Measurements from ENCODE around the gene MLXIPL.

The MLXIPL gene

GRCh38 chr7:73605601-73606220, 18.6 kb downstream of the MLXIPL start:
- H3K4me3 ChIP-seq (ENCODE audit: low read depth in 1 of 5, low read length in 5 of 5) = no peak overlapping the region
- H3K27me3 ChIP-seq (ENCODE audit: control insufficient read depth in 5 of 5, insufficient read depth in 4 of 5, low read length in 5 of 5) = no peaks in the 10 kb centered on the region
- peaks cover 0 to 14% (median 0%) of the 10 kb centered on the region in 5 donors for H3K36me3 ChIP-seq (ENCODE audit: control insufficient read depth in 5 of 5, insufficient read depth in 5 of 5, low read length in 5 of 5)
- H3K9ac ChIP-seq (ENCODE audit: low read length in 5 of 5) = no peak overlapping the region
- H3K9me3 ChIP-seq (ENCODE audit: control insufficient read depth in 5 of 5, low read length in 5 of 5) = peaks cover 0 to 3% (median 0%) of the 10 kb centered on the region in 5 donors
- H3K4me1 ChIP-seq (ENCODE audit: control insufficient read depth in 5 of 5, insufficient read depth in 5 of 5, low read length in 5 of 5) = peaks cover 0 to 31% (median 6%) of the 10 kb centered on the region in 5 donors
- H3K27ac ChIP-seq (ENCODE audit: low read depth, low read length) = no peak overlapping the region

DNA sequence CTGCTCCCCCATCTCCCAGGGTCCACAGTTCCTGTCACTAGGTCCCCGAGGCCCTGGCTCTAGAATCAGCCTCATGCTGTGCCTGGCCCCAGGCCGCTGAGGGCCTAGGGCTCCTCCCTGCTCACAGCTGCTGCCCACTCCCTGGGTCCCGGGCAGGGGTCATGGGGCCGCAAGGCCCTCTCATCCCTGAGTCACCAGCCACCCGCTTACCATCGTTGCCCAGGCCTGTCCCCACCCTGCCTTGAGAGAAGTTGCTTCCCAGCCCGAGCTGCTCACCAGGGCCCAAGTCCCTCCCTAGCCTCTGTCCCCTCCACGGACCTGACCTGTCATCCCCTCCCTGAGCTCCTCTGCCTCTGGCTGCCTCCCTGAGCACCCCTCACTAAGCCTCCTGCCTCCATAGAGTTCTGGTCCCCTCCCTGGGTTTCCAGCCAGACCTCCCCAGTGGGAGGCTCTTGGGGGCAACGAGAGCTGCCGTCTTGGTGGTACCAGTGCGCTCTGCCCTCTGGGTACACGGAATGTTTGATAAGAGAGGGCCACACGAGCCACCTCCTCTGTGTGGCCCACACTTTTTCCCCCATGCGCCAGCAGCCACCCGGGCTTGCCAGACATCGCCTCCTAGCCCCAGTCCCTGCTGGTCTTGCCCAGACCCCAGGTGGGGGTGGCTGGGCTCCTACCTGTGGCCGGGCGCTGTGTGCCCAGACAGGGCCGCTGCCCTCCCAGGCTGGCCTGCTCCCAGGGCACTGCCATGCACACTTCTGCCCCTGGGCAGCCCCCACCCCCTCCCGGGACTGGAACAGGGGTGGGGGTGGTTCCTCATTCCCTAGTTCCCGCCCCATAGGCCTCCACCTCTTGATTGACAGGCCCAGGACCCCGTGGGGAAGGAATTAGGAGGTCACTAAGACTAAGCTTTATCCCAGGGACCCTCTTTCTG, 21.3 kb downstream of the MLXIPL start:
- Histone ChIP-seq H3K4me3 (ENCODE audit: low read depth in 1 of 5, low read length in 5 of 5) (no peak overlapping the region), H3K9me3 (ENCODE audit: control insufficient read depth in 5 of 5, low read length in 5 of 5) (peaks cover 0 to 3% (median 0%) of the 10 kb centered on the region in 5 donors), H3K4me1 (ENCODE audit: control insufficient read depth in 5 of 5, insufficient read depth in 5 of 5, low read length in 5 of 5) (peaks cover 0 to 11% (median 3%) of the 10 kb centered on the region in 5 donors), H3K27ac (ENCODE audit: low read depth, low read length) (no peak overlapping the region), H3K36me3 (ENCODE audit: control insufficient read depth in 5 of 5, insufficient read depth in 5 of 5, low read length in 5 of 5) (peaks cover 0 to 8% (median 0%) of the 10 kb centered on the region in 5 donors), H3K9ac (ENCODE audit: low read length in 5 of 5) (no peak overlapping the region), H3K27me3 (ENCODE audit: control insufficient read depth in 5 of 5, insufficient read depth in 4 of 5, low read length in 5 of 5) (no peaks in the 10 kb centered on the region)

DNA sequence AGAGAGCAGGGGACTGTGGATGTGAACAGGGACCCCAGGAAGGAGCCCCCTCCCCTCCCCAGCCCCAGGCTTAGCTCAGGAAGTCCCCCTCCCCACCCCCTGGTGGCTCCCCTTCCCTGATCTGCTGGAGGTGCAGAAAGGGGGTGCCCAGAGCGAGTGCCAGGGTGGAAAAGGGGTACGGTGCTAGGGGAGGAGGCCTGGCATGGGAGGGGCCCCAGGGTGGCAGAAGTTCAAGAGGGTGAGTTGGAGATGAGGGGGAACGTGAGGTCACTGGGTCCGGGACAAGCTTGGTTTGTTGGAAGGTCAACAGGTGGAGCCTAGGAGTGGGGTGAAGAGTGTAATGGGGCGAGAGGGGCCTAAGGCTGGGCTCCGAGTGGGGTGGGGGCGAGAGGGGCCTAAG, 24.4 kb downstream of the MLXIPL start:
- Histone ChIP-seq H3K9ac (ENCODE audit: low read length in 5 of 5) (no peak overlapping the region), H3K27me3 (ENCODE audit: control insufficient read depth in 5 of 5, insufficient read depth in 4 of 5, low read length in 5 of 5) (no peaks in the 10 kb centered on the region), H3K9me3 (ENCODE audit: control insufficient read depth in 5 of 5, low read length in 5 of 5) (peaks cover 0 to 3% (median 0%) of the 10 kb centered on the region in 5 donors), H3K27ac (ENCODE audit: low read depth, low read length) (no peak overlapping the region), H3K4me1 (ENCODE audit: control insufficient read depth in 5 of 5, insufficient read depth in 5 of 5, low read length in 5 of 5) (peaks cover 0 to 9% (median 0%) of the 10 kb centered on the region in 5 donors), H3K4me3 (ENCODE audit: low read depth in 1 of 5, low read length in 5 of 5) (no peak overlapping the region), H3K36me3 (ENCODE audit: control insufficient read depth in 5 of 5, insufficient read depth in 5 of 5, low read length in 5 of 5) (peaks cover 0 to 21% (median 12%) of the 10 kb centered on the region in 5 donors)

DNA sequence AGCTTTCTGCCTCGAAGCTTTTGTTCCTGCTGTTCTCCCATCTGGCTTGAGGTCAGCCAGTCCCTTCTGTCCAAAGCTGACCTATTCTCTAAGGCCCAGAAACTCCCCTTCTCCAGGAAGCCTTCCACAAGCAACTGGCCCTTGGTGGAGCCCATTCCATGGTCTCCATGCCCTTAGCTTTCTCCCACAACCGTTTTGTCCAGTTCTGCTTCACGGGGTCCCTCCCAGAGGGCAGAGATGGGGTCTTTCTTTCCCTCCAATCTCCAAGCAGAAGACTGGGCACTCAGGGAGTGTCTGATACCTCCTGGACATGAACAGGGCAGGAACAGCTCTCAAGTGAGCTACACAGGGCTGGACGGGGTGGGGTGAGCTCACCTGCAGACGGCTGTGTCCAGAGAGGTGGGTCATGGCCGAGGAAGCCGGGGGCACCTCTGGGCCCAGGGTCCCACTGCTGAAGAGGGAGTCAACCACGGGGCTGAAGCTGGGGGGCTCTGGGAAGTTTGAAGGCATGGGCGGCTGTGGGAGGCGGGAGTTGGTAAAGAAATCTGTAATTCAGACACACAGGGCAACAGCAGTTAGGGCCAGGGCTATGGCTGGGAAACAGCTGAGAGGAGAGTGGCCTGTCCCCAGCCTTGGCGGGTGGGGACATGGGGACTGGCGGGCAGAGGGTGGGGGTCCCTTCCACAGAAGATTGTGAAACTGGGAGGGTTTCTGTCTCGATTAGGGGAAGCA, 25.0 kb downstream of the MLXIPL start:
- Histone ChIP-seq H3K27ac (ENCODE audit: low read depth, low read length) (no peak overlapping the region), H3K27me3 (ENCODE audit: control insufficient read depth in 5 of 5, insufficient read depth in 4 of 5, low read length in 5 of 5) (no peaks in the 10 kb centered on the region), H3K9me3 (ENCODE audit: control insufficient read depth in 5 of 5, low read length in 5 of 5) (peaks cover 0 to 3% (median 0%) of the 10 kb centered on the region in 5 donors), H3K4me1 (ENCODE audit: control insufficient read depth in 5 of 5, insufficient read depth in 5 of 5, low read length in 5 of 5) (peaks cover 0 to 9% (median 0%) of the 10 kb centered on the region in 5 donors), H3K4me3 (ENCODE audit: low read depth in 1 of 5, low read length in 5 of 5) (no peak overlapping the region), H3K9ac (ENCODE audit: low read length in 5 of 5) (no peak overlapping the region), H3K36me3 (ENCODE audit: control insufficient read depth in 5 of 5, insufficient read depth in 5 of 5, low read length in 5 of 5) (peaks cover 0 to 21% (median 12%) of the 10 kb centered on the region in 5 donors)

DNA sequence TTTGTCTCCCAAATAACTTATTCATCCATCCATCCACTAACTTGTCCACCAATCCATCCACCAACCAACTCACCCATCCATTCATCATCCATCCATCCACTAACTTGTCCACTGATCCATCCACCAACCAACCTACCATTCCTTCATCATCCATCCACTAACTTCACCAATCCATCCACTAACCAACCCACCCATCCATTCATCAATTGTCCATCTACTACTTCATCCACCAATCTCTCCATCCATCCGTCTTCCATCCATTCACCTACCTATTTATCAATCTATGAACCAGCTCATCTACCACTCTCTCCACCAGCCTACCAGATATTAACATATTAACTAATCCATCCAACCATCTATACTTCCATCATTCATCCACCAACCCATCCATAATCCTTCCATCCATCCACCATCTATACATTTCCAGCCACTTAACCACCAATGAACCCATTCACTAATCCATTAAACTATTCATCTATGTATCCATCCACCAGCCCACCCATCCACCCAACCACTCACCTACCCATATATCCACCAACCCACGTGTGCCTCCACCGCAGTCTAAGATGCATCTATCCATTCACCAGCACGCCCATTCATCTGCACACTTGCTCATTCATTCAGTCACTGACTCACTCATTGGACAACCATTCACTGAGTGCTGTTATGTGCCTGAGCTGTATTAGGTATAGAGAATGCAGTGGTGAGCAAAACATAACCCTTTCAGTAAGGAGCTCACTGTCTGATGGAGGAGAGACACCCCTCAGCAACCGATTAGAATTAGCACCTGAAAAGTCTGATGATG, 26.1 kb downstream of the MLXIPL start:
- no peak overlapping the region for H3K27ac ChIP-seq (ENCODE audit: low read depth, low read length)
- no peak overlapping the region for H3K9ac ChIP-seq (ENCODE audit: low read length in 5 of 5)
- H3K4me3 ChIP-seq (ENCODE audit: low read depth in 1 of 5, low read length in 5 of 5) = no peak overlapping the region
- H3K36me3 ChIP-seq (ENCODE audit: control insufficient read depth in 5 of 5, insufficient read depth in 5 of 5, low read length in 5 of 5) = peaks cover 0 to 29% (median 12%) of the 10 kb centered on the region in 5 donors
- H3K4me1 ChIP-seq (ENCODE audit: control insufficient read depth in 5 of 5, insufficient read depth in 5 of 5, low read length in 5 of 5) = peaks cover 0 to 9% (median 0%) of the 10 kb centered on the region in 5 donors
- peaks cover 0 to 3% (median 0%) of the 10 kb centered on the region in 5 donors for H3K9me3 ChIP-seq (ENCODE audit: control insufficient read depth in 5 of 5, low read length in 5 of 5)
- no peaks in the 10 kb centered on the region for H3K27me3 ChIP-seq (ENCODE audit: control insufficient read depth in 5 of 5, insufficient read depth in 4 of 5, low read length in 5 of 5)

GRCh38 chr7:73596191-73597065, 27.9 kb downstream of the MLXIPL start:
- Histone ChIP-seq H3K36me3 (ENCODE audit: control insufficient read depth in 5 of 5, insufficient read depth in 5 of 5, low read length in 5 of 5) (peaks cover 0 to 29% (median 12%) of the 10 kb centered on the region in 5 donors), H3K9me3 (ENCODE audit: control insufficient read depth in 5 of 5, low read length in 5 of 5) (peaks cover 0 to 4% (median 0%) of the 10 kb centered on the region in 5 donors), H3K4me1 (ENCODE audit: control insufficient read depth in 5 of 5, insufficient read depth in 5 of 5, low read length in 5 of 5) (peaks cover 0 to 6% (median 0%) of the 10 kb centered on the region in 5 donors), H3K27ac (ENCODE audit: low read depth, low read length) (no peak overlapping the region), H3K27me3 (ENCODE audit: control insufficient read depth in 5 of 5, insufficient read depth in 4 of 5, low read length in 5 of 5) (no peaks in the 10 kb centered on the region), H3K9ac (ENCODE audit: low read length in 5 of 5) (no peak overlapping the region), H3K4me3 (ENCODE audit: low read depth in 1 of 5, low read length in 5 of 5) (no peak overlapping the region)

DNA sequence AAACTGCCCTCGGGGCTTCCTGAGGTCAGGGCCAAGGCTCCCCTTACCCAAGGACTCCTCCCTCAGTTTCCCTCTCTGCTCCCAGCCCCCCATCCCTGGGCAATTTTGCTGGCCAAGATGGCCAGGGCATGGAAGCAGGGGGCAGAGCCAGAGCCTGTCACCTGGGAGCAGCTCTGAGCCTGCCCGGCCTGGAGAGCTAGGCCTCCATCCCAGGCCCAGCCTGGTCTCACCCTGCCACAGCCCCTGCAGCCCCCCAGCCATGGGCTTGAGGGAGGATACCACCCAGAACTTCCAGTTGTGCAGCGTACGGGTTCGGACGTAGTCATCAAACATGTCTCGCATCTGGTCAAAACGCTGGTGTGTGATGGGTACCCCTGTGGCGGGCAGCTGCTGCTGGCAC, 29.0 kb downstream of the MLXIPL start:
- peaks cover 0 to 29% (median 12%) of the 10 kb centered on the region in 5 donors for H3K36me3 ChIP-seq (ENCODE audit: control insufficient read depth in 5 of 5, insufficient read depth in 5 of 5, low read length in 5 of 5)
- H3K9me3 ChIP-seq (ENCODE audit: control insufficient read depth in 5 of 5, low read length in 5 of 5) = peaks cover 0 to 4% (median 0%) of the 10 kb centered on the region in 5 donors
- no peak overlapping the region for H3K4me3 ChIP-seq (ENCODE audit: low read depth in 1 of 5, low read length in 5 of 5)
- H3K9ac ChIP-seq (ENCODE audit: low read length in 5 of 5) = no peak overlapping the region
- H3K27ac ChIP-seq (ENCODE audit: low read depth, low read length) = no peak overlapping the region
- no peaks in the 10 kb centered on the region for H3K4me1 ChIP-seq (ENCODE audit: control insufficient read depth in 5 of 5, insufficient read depth in 5 of 5, low read length in 5 of 5)
- no peaks in the 10 kb centered on the region for H3K27me3 ChIP-seq (ENCODE audit: control insufficient read depth in 5 of 5, insufficient read depth in 4 of 5, low read length in 5 of 5)

DNA sequence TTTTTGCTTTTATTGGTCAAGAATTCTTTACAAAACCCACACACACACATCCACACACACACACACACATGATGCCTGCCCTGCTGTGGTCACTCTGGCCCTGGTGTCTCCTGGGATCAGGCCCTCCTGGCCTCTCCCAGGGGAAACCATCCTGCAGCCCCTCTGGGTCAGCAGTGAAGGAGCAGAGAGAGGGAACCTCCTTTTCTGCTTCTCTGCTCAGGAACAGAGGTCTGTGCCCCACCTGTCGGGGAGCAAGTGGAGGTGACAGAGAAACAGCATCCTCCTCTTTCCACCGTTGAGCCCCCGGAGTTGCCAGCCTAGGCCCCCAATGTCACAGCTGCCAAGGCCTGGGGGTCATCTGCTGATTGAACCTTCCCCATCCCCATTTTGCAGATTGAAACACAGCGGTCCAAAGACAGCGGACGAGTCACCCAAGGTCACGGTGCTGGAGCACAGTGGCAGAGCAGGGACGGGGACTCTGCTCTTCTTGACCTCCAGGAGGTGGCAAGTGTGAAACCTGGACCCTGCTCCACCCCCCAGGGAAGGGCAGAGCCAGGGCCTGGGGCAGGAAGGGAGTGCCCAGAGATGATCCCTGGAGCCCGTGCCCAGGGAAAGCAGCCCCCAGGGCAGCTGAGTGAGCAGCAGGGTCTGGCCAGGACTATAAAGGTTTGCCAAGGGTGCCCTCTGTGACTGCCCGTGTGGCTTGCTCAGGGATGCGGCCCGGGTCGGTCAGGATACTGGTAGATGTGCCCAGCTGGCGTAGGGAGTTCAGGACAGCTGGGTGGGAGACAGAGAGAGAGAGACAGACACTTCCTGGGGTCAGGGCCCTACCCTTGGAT, 30.9 kb downstream of the MLXIPL start:
- peaks cover 0 to 29% (median 12%) of the 10 kb centered on the region in 5 donors for H3K36me3 ChIP-seq (ENCODE audit: control insufficient read depth in 5 of 5, insufficient read depth in 5 of 5, low read length in 5 of 5)
- H3K9me3 ChIP-seq (ENCODE audit: control insufficient read depth in 5 of 5, low read length in 5 of 5) = peaks cover 0 to 4% (median 0%) of the 10 kb centered on the region in 5 donors
- no peak overlapping the region for H3K9ac ChIP-seq (ENCODE audit: low read length in 5 of 5)
- no peaks in the 10 kb centered on the region for H3K4me1 ChIP-seq (ENCODE audit: control insufficient read depth in 5 of 5, insufficient read depth in 5 of 5, low read length in 5 of 5)
- H3K27me3 ChIP-seq (ENCODE audit: control insufficient read depth in 5 of 5, insufficient read depth in 4 of 5, low read length in 5 of 5) = no peaks in the 10 kb centered on the region
- H3K27ac ChIP-seq (ENCODE audit: low read depth, low read length) = no peak overlapping the region
- H3K4me3 ChIP-seq (ENCODE audit: low read depth in 1 of 5, low read length in 5 of 5) = no peak overlapping the region
